KMS-11 (cell line): ENCODE data around the gene CNTRL.
A peak's percentile ranks its signal among the peaks of the same experiment; 100 is the strongest.

Experiments used
- H2AFZ ChIP-seq: fragments of 200-600 bp; sonication (generic); 2 replicates; pipeline ENCODE4 v1.6.1; 2016; ENCODE audit warnings: antibody characterized with exemption, mixed run types, low read depth
- H3K27ac ChIP-seq: fragments of 200-600 bp; sonication (generic); 2 replicates; pipeline ENCODE4 v1.6.1; 2016; ENCODE audit warnings: mild to moderate bottlenecking, mixed run types
- H3K27me3 ChIP-seq: fragments of 200-600 bp; sonication (generic); 2 replicates; pipeline ENCODE4 v1.6.1; 2017; ENCODE audit warnings: mild to moderate bottlenecking, low read depth, mixed run types, moderate library complexity; ENCODE audit not compliant: insufficient read depth
- H3K36me3 ChIP-seq: fragments of 200-600 bp; sonication (generic); 2 replicates; pipeline ENCODE4 v1.6.1; 2017; ENCODE audit warnings: mild to moderate bottlenecking, mixed run types; ENCODE audit not compliant: insufficient read depth
- H3K4me1 ChIP-seq: fragments of 200-600 bp; sonication (generic); 2 replicates; pipeline ENCODE4 v1.6.1; 2016; ENCODE audit warnings: mild to moderate bottlenecking, low read depth, mixed run types; ENCODE audit not compliant: poor library complexity, severe bottlenecking
- H3K4me2 ChIP-seq: fragments of 200-600 bp; sonication (generic); 2 replicates; pipeline ENCODE4 v1.7.0; 2016; ENCODE audit warnings: mild to moderate bottlenecking, mixed run types
- H3K4me3 ChIP-seq: fragments of 200-600 bp; sonication (generic); IDR thresholded peaks from 2 replicates; pipeline ENCODE4 v1.6.1; 2017; ENCODE audit warnings: low read depth, low read length, mixed read lengths; ENCODE audit not compliant: insufficient read depth
- H3K79me2 ChIP-seq: fragments of 200-600 bp; sonication (generic); 2 replicates; pipeline ENCODE4 v1.6.1; 2016; ENCODE audit warnings: low read depth, mixed run types; ENCODE audit not compliant: insufficient read depth
- H3K9ac ChIP-seq: fragments of 200-600 bp; sonication (generic); 2 replicates; pipeline ENCODE4 v1.6.1; 2016; ENCODE audit warnings: mild to moderate bottlenecking, mixed run types
- H4K20me1 ChIP-seq: fragments of 200-600 bp; sonication (generic); 2 replicates; pipeline ENCODE4 v1.6.1; 2016; ENCODE audit warnings: mild to moderate bottlenecking, mixed run types; ENCODE audit not compliant: insufficient read depth
- TF ChIP-seq, protein P1 (sequence below): fragments of 200-600 bp; sonication (generic); conservative IDR thresholded peaks from 2 replicates; pipeline ENCODE4 v1.6.1; 2017; ENCODE audit warnings: low read depth, mild to moderate bottlenecking, antibody characterized with exemption, low read length, moderate library complexity, mixed read lengths

Gene CNTRL

DNA sequence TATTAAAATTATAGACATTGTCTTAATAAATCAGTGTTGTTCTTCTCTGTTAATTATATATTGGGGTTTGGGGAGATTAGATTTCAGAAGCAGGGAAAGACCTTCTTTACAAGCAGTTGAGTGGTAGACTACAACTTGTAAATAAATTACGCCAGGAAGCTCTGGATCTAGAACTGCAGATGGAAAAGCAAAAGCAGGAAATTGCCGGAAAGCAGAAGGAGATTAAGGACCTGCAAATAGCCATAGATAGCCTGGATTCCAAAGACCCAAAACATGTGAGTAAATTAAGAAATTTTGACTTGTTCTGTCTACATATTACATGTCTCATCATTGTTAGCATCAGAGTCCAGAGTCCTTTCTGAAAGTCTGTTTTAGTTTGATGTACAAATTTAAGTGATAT is 43.5 kb downstream of the CNTRL start:
- Histone ChIP-seq H4K20me1 (no peaks in the 10 kb centered on the region), H3K4me1 (peaks cover 12% of the 10 kb centered on the region), H3K4me3 (no peak overlapping the region), H3K27ac (no peak overlapping the region), H2AFZ (no peak overlapping the region), H3K79me2 (no peaks in the 10 kb centered on the region), H3K36me3 (no peaks in the 10 kb centered on the region), H3K27me3 (no peaks in the 10 kb centered on the region), H3K9ac (no peak overlapping the region), H3K4me2 (no peak overlapping the region)
- TF ChIP-seq, protein P1, sequence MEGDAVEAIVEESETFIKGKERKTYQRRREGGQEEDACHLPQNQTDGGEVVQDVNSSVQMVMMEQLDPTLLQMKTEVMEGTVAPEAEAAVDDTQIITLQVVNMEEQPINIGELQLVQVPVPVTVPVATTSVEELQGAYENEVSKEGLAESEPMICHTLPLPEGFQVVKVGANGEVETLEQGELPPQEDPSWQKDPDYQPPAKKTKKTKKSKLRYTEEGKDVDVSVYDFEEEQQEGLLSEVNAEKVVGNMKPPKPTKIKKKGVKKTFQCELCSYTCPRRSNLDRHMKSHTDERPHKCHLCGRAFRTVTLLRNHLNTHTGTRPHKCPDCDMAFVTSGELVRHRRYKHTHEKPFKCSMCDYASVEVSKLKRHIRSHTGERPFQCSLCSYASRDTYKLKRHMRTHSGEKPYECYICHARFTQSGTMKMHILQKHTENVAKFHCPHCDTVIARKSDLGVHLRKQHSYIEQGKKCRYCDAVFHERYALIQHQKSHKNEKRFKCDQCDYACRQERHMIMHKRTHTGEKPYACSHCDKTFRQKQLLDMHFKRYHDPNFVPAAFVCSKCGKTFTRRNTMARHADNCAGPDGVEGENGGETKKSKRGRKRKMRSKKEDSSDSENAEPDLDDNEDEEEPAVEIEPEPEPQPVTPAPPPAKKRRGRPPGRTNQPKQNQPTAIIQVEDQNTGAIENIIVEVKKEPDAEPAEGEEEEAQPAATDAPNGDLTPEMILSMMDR = no peak

DNA sequence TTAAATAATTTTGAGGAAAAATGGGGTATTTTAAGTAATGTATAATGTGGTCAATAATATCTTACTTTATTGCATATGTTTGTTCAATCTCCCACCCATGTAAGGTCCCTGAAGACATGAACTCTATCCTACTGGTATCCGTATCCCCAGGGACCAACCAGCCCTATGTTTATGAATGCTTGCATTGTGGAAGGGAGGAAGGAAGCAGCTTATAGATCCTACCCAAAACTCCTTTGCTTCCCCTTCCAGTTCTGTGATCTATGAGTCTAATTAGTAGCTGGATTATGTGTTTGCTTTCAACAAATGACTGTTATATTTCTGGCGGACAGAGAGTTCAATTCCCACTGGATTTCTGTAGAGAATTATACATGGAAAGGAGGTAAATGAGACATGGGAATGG is 45.6 kb downstream of the CNTRL start:
- TF ChIP-seq, protein P1 = no peak
- Histone ChIP-seq H3K79me2 (no peaks in the 10 kb centered on the region), H4K20me1 (no peaks in the 10 kb centered on the region), H3K9ac (no peak overlapping the region), H3K4me2 (no peak overlapping the region), H2AFZ (no peak overlapping the region), H3K27ac (no peak overlapping the region), H3K36me3 (no peaks in the 10 kb centered on the region), H3K27me3 (no peaks in the 10 kb centered on the region), H3K4me3 (no peak overlapping the region), H3K4me1 (peaks cover 12% of the 10 kb centered on the region)

DNA sequence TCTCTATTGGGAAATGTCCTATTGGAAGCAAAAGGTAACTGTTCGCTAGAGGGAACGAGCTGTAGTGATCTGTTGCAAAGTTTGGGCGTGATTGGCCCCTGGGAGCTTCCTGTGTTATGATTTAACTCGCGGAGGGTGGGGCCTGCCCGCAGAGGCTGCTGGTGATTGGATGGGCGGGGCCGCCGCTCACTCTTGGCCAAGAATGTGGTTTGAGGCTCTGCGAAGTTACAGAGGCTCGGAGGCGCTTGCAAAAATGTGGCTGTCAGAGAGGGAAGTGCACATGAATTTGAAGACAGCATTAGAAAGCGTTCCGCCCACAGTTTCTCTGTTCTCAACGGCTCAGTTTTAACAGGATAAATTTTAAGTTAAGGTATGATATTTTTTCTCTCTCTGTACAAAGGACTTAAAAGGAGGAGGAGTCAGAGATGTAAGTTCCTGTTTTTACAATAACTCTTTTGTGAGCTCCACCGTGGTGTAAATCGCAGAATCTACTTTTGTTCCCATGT is 46.9 kb downstream of the CNTRL start:
- no peaks in the 10 kb centered on the region for H3K79me2 ChIP-seq
- H3K4me3 ChIP-seq = no peak overlapping the region
- H3K36me3 ChIP-seq = no peaks in the 10 kb centered on the region
- no peak overlapping the region for H3K9ac ChIP-seq
- H4K20me1 ChIP-seq = no peaks in the 10 kb centered on the region
- peak overlapping the region; percentile 7; the same call in 1 of the 2 replicates for H2AFZ ChIP-seq
- peaks cover 12% of the 10 kb centered on the region for H3K4me1 ChIP-seq
- TF ChIP-seq, protein P1 = no peak
- H3K27me3 ChIP-seq = no peaks in the 10 kb centered on the region
- peak overlapping the region; percentile 26; the same call in 1 of the 2 replicates for H3K4me2 ChIP-seq
- no peak overlapping the region for H3K27ac ChIP-seq

DNA sequence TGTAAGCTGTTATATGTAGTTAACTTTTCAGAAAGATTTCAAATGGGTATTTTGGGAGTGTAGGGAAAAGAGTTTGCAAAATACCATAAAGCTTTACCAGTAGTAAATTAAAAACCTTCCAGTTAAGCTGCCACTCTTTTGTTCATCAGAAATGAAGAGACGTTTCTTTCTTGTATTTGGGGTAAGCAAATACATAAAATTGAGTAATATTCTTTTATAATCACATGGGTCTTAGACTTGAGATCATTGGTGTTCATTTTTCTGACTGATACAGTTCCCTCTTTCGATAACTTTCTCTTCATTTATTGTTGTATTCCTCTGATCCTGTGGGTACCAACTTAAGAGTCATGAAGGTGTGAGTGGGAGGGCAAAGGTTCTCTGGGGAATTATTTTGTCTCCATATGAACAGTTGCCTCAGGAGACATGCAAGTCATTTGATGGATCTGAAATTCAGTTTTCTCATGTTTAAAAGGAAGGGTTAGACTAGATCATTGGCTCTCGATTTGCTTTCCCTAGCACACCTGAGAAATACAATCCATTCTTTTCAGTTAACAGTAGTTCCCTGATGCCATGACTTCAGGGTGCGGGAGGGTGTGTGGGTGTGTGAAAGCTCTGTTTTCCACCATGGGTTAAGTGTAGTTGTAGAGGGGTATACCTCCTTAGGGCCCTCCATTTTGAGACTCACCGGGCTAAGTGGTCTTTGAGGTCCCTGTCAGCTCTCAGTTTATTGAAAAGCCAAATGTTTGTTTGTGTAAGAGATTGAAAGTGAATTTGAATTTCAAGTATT is 47.7 kb downstream of the CNTRL start:
- no peaks in the 10 kb centered on the region for H4K20me1 ChIP-seq
- H3K9ac ChIP-seq = no peak overlapping the region
- H3K36me3 ChIP-seq = no peaks in the 10 kb centered on the region; the same call in 1 of the 2 replicates

More for the DNA sequence above, 47.7 kb downstream of the CNTRL start:
- Histone ChIP-seq H3K4me2 (peak overlapping the region; percentile 26; the same call in 1 of the 2 replicates), H3K27ac (no peak overlapping the region), H3K4me3 (no peak overlapping the region), H3K4me1 (peaks cover 12% of the 10 kb centered on the region), H3K79me2 (no peaks in the 10 kb centered on the region), H3K27me3 (no peaks in the 10 kb centered on the region), H2AFZ (no peak overlapping the region)
- TF ChIP-seq, protein P1 = no peak
